PC-9 (cell line): ENCODE measurements around the gene PGF.

Experiments
- CTCF ChIP-seq: fragments of 200-600 bp; sonication (generic); conservative IDR thresholded peaks from 2 replicates; pipeline ENCODE4 v1.6.1; 2017; ENCODE audit warnings: mixed run types, antibody characterized with exemption, mild to moderate bottlenecking, moderate library complexity
- EZH2 ChIP-seq: fragments of 200-600 bp; sonication (generic); IDR thresholded peaks from 2 replicates; pipeline ENCODE4 v1.8.0; 2017; ENCODE audit warnings: antibody characterized with exemption, low read depth

- TF ChIP-seq CTCF: no peak
- TF ChIP-seq EZH2: no peak
Observed at GRCh38 chr14:74908861-74909341, 46.5 kb downstream of the PGF start.
